Loucy (cell line): ENCODE data around the gene TOGARAM2.

ENCODE experiments used
- H2AFZ ChIP-seq: fragments of 200-600 bp; sonication (generic); 2 replicates; pipeline ENCODE4 v1.6.0; 2016; ENCODE audit warnings: antibody characterized with exemption, mild to moderate bottlenecking, low read length, moderate library complexity
- H3F3A ChIP-seq: fragments of 200-600 bp; 2 replicates; pipeline ENCODE4 v1.6.0; 2016; ENCODE audit warnings: antibody characterized with exemption, low read depth, mild to moderate bottlenecking
- H3K27me3 ChIP-seq: fragments of 200-600 bp; sonication (generic); 2 replicates; pipeline ENCODE4 v1.6.1; 2014; ENCODE audit warnings: low read length, mild to moderate bottlenecking; ENCODE audit not compliant: insufficient read depth, poor library complexity, severe bottlenecking
- H3K36me3 ChIP-seq: fragments of 200-600 bp; sonication (generic); 2 replicates; pipeline ENCODE4 v1.6.1; 2016; ENCODE audit warnings: low read length; ENCODE audit not compliant: insufficient read depth
- H3K4me1 ChIP-seq: fragments of 200-600 bp; sonication (generic); 2 replicates; pipeline ENCODE4 v1.5.1; 2014; ENCODE audit warnings: low read length, mild to moderate bottlenecking; ENCODE audit not compliant: insufficient read depth, poor library complexity, severe bottlenecking
- H3K4me2 ChIP-seq: fragments of 200-600 bp; sonication (generic); 2 replicates; pipeline ENCODE4 v1.6.0; 2014; ENCODE audit warnings: antibody characterized with exemption, low read length, low read depth, mild to moderate bottlenecking; ENCODE audit not compliant: poor library complexity, severe bottlenecking
- H3K4me3 ChIP-seq: fragments of 200-600 bp; sonication (generic); 2 replicates; pipeline ENCODE4 v1.5.1; 2014; ENCODE audit warnings: low read length, mild to moderate bottlenecking, mixed read lengths; ENCODE audit not compliant: poor library complexity, severe bottlenecking
- H3K79me2 ChIP-seq: fragments of 200-600 bp; sonication (generic); 2 replicates; pipeline ENCODE4 v1.6.1; 2014; ENCODE audit warnings: low read length; ENCODE audit not compliant: insufficient read depth
- H3K9ac ChIP-seq: fragments of 200-600 bp; sonication (generic); 2 replicates; pipeline ENCODE4 v1.6.0; 2014; ENCODE audit warnings: mild to moderate bottlenecking, low read depth, low read length, moderate library complexity; ENCODE audit not compliant: poor library complexity, severe bottlenecking
- H3K9me2 ChIP-seq: fragments of 200-600 bp; sonication (generic); replicated peaks from 2 replicates; pipeline ENCODE4 v1.6.1; 2016; ENCODE audit warnings: low read depth, low read length, mixed read lengths
- H3K9me3 ChIP-seq: fragments of 200-600 bp; sonication (generic); 2 replicates; pipeline ENCODE4 v1.6.1; 2014; ENCODE audit warnings: mild to moderate bottlenecking, antibody characterized with exemption, low read length, low read depth; ENCODE audit not compliant: insufficient read depth
- H4K20me1 ChIP-seq: fragments of 200-600 bp; sonication (generic); 2 replicates; pipeline ENCODE4 v1.6.0; 2014; ENCODE audit warnings: antibody characterized with exemption, low read length, mild to moderate bottlenecking; ENCODE audit not compliant: insufficient read depth, poor library complexity, severe bottlenecking
- CTCF ChIP-seq: fragments of 200-600 bp; sonication (generic); conservative IDR thresholded peaks from 2 replicates; pipeline ENCODE4 v1.5.1; 2014; ENCODE audit warnings: mild to moderate bottlenecking, antibody characterized with exemption, low read length
- EZH2phosphoT487 ChIP-seq: fragments of 200-600 bp; IDR thresholded peaks from 2 replicates; pipeline ENCODE4 v1.6.1; 2018; ENCODE audit warnings: antibody characterized with exemption, mild to moderate bottlenecking, moderate library complexity, borderline replicate concordance

TOGARAM2 gene

DNA sequence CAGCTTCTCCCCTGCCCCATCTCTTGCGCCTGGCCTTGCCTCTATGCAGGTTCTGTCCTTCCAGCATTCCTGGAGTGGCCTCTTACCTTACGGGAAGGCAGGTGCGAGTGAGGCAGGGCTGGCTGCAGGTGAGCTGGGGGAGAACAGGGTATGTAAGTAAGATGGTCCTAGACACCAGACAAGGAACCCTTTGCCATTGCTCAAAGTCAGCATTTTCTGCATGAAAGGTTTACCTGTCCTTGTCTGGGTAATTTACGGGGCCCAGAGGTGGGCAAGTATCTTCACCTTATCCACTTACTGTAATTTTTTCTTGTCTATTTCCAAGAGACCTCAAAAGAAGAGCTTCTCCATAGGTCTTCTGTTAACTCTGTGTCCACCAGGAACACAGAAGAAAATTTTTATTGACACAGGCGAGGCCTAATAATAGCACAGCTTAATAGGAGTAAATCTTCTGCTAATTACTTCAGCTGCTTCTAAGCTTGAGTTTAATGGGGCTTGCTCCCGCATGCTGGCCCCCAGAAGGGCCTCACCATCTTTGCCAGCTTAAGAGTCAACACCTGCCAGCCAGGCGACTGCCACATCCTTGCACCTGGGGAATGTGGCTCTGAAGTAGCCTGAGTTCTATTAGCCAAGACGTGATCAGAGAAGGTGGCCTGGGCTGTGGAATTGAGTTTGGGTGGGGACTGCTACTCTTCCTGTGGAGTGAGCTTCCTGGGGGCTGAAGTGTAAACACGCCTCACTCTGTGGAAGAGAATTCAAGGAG is 66.2 kb downstream of the TOGARAM2 start:
- no peak overlapping the region for H3K4me2 ChIP-seq
- H3K9me3 ChIP-seq = no peaks in the 10 kb centered on the region
- no peak overlapping the region for H2AFZ ChIP-seq
- H3K4me1 ChIP-seq = peaks cover 4% of the 10 kb centered on the region
- no peaks in the 10 kb centered on the region for H3K36me3 ChIP-seq
- TF ChIP-seq EZH2phosphoT487 (no peak), CTCF (no peak)
- H3K27me3 ChIP-seq = no peaks in the 10 kb centered on the region
- H3K79me2 ChIP-seq = no peaks in the 10 kb centered on the region
- no peaks in the 10 kb centered on the region for H4K20me1 ChIP-seq
- H3K4me3 ChIP-seq = no peak overlapping the region
- no peaks in the 10 kb centered on the region for H3K9me2 ChIP-seq
- H3F3A ChIP-seq = no peaks in the 10 kb centered on the region
- H3K9ac ChIP-seq = no peak overlapping the region

GRCh38 chr2:29050591-29050990 is 69.5 kb downstream of the TOGARAM2 start:
- no peaks in the 10 kb centered on the region for H4K20me1 ChIP-seq
- no peaks in the 10 kb centered on the region for H3F3A ChIP-seq
- H3K79me2 ChIP-seq = no peaks in the 10 kb centered on the region
- H3K9ac ChIP-seq = no peak overlapping the region
- no peak overlapping the region for H3K4me2 ChIP-seq
- peaks cover 4% of the 10 kb centered on the region for H3K4me1 ChIP-seq
- no peak overlapping the region for H2AFZ ChIP-seq
- no peak overlapping the region for H3K4me3 ChIP-seq
- no peaks in the 10 kb centered on the region for H3K36me3 ChIP-seq
- no peaks in the 10 kb centered on the region for H3K9me3 ChIP-seq
- no peak for TF ChIP-seq EZH2phosphoT487
- no peak for TF ChIP-seq CTCF
- H3K9me2 ChIP-seq = no peaks in the 10 kb centered on the region
- no peaks in the 10 kb centered on the region for H3K27me3 ChIP-seq

GRCh38 chr2:29051730-29052129 is 70.6 kb downstream of the TOGARAM2 start:
- H3F3A ChIP-seq = no peaks in the 10 kb centered on the region
- H3K79me2 ChIP-seq = no peaks in the 10 kb centered on the region
- peaks cover 4% of the 10 kb centered on the region for H3K4me1 ChIP-seq
- no peak overlapping the region for H3K4me3 ChIP-seq
- H2AFZ ChIP-seq = no peak overlapping the region
- H3K9me2 ChIP-seq = no peaks in the 10 kb centered on the region
- no peaks in the 10 kb centered on the region for H3K27me3 ChIP-seq
- H3K9ac ChIP-seq = no peak overlapping the region
- TF ChIP-seq EZH2phosphoT487 (no peak), CTCF (no peak)
- H3K9me3 ChIP-seq = no peaks in the 10 kb centered on the region
- H4K20me1 ChIP-seq = no peaks in the 10 kb centered on the region
- H3K36me3 ChIP-seq = no peaks in the 10 kb centered on the region
- H3K4me2 ChIP-seq = no peak overlapping the region
